IPS-NIHi7 (cell line): ENCODE data around the gene HBP1.
"Not testable (repeated sequence)": the region's sequence is repeated elsewhere in the genome, so short reads cannot be mapped to it uniquely, and the experiment has no call there.

Source experiments
- DNase-seq: peaks from one replicate; pipeline ENCODE4 v3.0.0; 2012; ENCODE audit warnings: mixed read lengths; ENCODE audit errors: extremely low spot score

Gene HBP1

DNA sequence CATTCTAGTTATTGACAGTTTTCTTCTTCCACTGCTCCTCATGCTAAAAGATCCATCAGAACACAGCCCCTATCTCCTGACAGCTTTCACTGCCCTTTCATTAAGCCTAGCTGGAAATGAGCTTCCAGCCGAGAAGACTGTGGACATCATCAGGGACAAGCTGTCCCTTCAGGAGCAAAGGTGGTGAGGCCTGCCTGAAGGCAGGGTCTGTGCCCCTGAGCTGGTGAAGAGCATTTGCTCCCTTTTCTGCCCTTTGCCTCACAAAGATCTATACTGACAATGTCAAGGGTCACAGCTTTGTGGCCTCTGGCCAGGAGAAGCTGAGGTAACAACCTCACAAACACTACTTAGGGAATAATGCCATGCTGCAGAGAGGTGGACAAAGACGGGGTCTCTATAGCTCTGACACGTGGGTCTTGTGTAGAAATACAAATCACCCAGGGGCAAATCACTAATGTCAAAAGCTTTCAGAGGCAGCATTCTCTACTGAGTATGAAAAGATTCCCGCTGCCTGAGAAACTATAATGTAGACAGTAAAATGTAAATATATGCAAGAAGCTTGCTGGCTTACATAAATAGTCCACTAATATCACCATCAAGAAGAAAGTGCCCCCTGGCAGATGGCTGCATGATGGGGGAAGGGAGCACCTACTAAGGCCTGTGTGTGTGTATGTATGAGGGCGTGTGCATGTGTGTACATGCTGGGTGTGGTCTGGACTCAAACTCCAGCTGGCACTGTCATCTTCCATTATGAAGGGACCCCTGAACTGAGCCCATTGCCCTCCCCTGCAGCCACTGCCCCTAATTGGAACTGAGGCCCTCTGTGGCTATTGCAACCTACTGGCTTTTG is 55.8 kb downstream of the HBP1 start:
- DNase-seq: no peak

GRCh38 chr7:107228291-107228690 is 59.5 kb downstream of the HBP1 start:
- DNase-seq: no peak

GRCh38 chr7:107230334-107230733 is 61.5 kb downstream of the HBP1 start:
- DNase-seq: no peak

GRCh38 chr7:107232568-107233090 is 63.8 kb downstream of the HBP1 start:
- DNase-seq: no peak

DNA sequence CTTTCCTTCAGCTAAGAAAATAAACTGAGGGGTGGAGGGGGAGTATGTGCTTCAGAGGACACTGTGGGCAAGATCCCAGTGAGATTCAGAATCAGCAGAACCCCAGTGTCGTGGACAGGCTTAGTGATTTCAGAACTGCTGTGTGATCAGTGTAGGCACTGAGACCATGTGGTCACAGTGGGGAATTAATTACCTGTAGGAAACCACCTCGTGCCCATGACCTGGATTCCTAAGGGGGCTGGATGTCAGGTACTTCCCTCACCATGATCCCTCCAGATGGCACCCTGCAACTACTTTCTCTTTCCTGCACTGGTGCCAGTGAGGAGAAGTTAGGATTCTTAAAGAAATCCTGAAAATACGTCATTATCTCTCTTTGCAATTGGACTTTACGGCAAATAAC is 64.4 kb downstream of the HBP1 start:
- DNase-seq: peak; percentile 32

DNA sequence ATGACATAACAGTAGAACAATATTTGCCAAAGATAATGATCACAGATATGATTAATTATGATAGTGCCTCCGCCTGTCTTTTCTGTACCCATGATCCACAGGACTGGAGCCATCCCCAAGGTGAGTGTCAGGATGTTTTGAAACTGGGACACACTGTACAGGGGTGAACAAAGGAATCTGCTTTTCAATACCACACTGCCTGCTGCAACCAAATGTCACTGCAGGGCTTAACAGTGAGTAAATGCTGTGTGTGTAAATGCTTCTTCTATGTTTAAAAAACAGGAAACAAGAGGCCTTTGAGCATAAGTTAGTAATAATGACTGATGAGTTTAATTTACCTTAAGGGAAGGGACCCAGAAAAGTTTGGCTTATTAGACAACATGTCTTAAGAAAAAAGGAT is 65.2 kb downstream of the HBP1 start:
- DNase-seq: no peak

GRCh38 chr7:107234436-107234835 is 65.6 kb downstream of the HBP1 start:
- peak; percentile 31 for DNase-seq

DNA sequence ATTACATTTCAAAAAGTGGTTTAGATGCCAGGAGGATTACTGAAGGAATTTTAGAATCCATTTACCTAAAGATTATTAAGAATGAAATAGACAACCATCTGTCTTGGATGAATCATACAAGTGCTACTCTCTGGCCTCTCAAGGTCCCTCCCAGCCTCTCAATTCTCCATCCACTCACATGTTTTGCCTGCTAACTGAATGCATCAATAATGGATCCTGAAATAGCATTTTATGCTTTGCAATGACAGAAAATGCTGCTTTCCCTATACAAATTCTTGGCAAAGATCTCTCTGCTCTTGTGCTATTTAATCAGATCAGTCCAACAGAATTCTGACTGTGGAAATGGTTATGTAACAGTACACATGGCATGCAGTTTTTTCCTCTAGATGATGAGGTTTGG is 68.1 kb downstream of the HBP1 start:
- DNase-seq: no peak

DNA sequence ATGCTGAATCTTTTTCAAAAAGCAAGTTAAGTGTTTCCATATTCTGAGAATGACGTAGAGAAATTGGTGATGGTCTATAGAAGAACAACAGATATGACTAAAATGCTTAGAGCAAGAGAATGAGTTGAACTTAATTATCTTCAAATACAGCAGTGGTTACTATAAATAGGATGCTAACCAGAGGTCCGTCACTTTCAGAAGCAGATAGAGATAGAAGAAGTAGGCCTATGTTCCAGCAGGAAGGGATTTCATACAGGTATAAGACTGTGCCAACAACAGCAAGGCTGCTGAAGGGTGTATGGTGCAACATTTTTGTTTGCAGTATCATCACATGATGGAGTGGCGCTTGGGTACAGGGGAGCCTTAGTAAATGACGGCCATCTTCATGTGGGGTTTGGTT is 68.6 kb downstream of the HBP1 start:
- no peak for DNase-seq

GRCh38 chr7:107242267-107242666 is 73.5 kb downstream of the HBP1 start:
- DNase-seq: no peak

GRCh38 chr7:107244613-107245012 is 75.8 kb downstream of the HBP1 start:
- no peak for DNase-seq

DNA sequence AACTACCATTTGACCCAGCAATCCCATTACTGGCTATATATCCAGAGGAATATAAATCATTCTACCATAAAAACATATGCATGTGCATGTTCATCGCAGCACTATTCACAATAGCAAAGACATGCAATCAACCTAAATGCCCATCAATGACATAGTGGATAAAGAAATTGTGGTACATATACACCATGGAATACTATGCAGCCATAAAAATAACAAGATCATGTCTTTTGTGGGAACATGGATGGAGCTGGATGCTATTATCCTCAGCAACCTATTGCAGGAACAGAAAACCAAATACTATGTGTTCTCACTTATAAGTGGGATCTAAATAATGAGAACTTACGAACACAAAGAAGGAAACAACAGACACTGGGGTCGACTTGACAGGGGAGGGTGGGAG is 78.0 kb downstream of the HBP1 start:
- not testable (repeated sequence) for DNase-seq

- no peak for DNase-seq
Observed at GRCh38 chr7:107248551-107249316, 79.9 kb downstream of the HBP1 start.

- DNase-seq: no peak
Observed at GRCh38 chr7:107251963-107252362, 83.2 kb downstream of the HBP1 start.
